BJ (cell line): ENCODE data around the gene COX8C. TPM values are rescaled to one million over a fixed set of nuclear protein-coding genes. Genes with fewer than 3 reads are reported as not detected.

Source experiments
- CTCF ChIA-PET: fragments of 350-600 bp; formaldehyde crosslinking; extraction: SDS; loops from one replicate; lab custom pipeline; 2021; ENCODE audit warnings: antibody characterized with exemption, inconsistent platforms; lab: Yijun Ruan, JAX
- POLR2A ChIA-PET: fragments of 300-600 bp; sonication (Branson Sonifier 250); formaldehyde crosslinking; extraction: SDS; loops from one replicate; lab custom pipeline; 2021; ENCODE audit warnings: antibody characterized with exemption; lab: Charles Lee
- DNase-seq: peaks from one replicate; pipeline ENCODE4 v3.0.0-alpha.2; 2011; ENCODE audit warnings: low read depth
- H3K27me3 ChIP-seq: 2 replicates; pipeline ENCODE4 v1.6.0; 2011; ENCODE audit warnings: low read length; ENCODE audit not compliant: control insufficient read depth, insufficient read depth
- H3K36me3 ChIP-seq: 2 replicates; pipeline ENCODE4 v1.5.1; 2011; ENCODE audit warnings: low read length; ENCODE audit not compliant: control insufficient read depth, insufficient read depth
- H3K4me3 ChIP-seq: 2 replicates; pipeline ENCODE4 v1.5.1; 2011; ENCODE audit warnings: low read depth, mild to moderate bottlenecking, control low read depth, low read length
- CTCF ChIP-seq: IDR thresholded peaks from 2 replicates; pipeline ENCODE4 v1.5.1; 2011; ENCODE audit warnings: low read depth, mild to moderate bottlenecking, control low read depth, inconsistent platforms, low read length, moderate library complexity; ENCODE audit not compliant: insufficient read depth
- polyA plus RNA-seq: library from polyadenylated mRNA; depleted of rRNA; stranded (reverse); fragments of >200 nt; gene quantifications from 2 replicates; pipeline ENCODE4 v1.2.3, GENCODE V29; 2011

COX8C gene
- polyA plus RNA-seq, 1 experiment, result not detected

- H3K4me3 ChIP-seq, result no peak overlapping the region
- CTCF ChIA-PET, result interaction anchor here (0.7 kb wide), 1 partner anchor 12 kb away, joined by 3 read pairs; no protein-coding TSS in a partner anchor
- no peak for TF ChIP-seq CTCF
- H3K27me3 ChIP-seq, result no peaks in the 10 kb centered on the region
- POLR2A ChIA-PET, result no interaction called here
- no peaks in the 10 kb centered on the region for H3K36me3 ChIP-seq
- no peak for DNase-seq
Measured at GRCh38 chr14:93302688-93303581, 44.0 kb upstream of the COX8C start.

GRCh38 chr14:93303659-93304058, 43.3 kb upstream of the COX8C start:
- H3K4me3 ChIP-seq, result no peak overlapping the region
- DNase-seq, result no peak
- no peak for TF ChIP-seq CTCF
- no peaks in the 10 kb centered on the region for H3K27me3 ChIP-seq
- ChIA-PET CTCF (no interaction called here), POLR2A (no interaction called here)
- no peaks in the 10 kb centered on the region for H3K36me3 ChIP-seq

- no peaks in the 10 kb centered on the region for H3K36me3 ChIP-seq
- CTCF ChIA-PET, result interaction anchor here (0.8 to 1.0 kb wide), 2 partner anchors 12 to 97 kb away, joined by 3 read pairs; no protein-coding TSS in a partner anchor
- DNase-seq, result peak; percentile 6
- no peak for TF ChIP-seq CTCF
- H3K4me3 ChIP-seq, result no peak overlapping the region
- no peaks in the 10 kb centered on the region for H3K27me3 ChIP-seq
- POLR2A ChIA-PET, result no interaction called here
Measured at GRCh38 chr14:93304771-93305170, 42.2 kb upstream of the COX8C start.

GRCh38 chr14:93305725-93306418, 41.1 kb upstream of the COX8C start:
- ChIA-PET POLR2A (no interaction called here), CTCF (interaction anchor here (1.0 kb wide), 1 partner anchor 11 kb away, joined by 3 read pairs; no protein-coding TSS in a partner anchor)
- DNase-seq, result no peak
- H3K4me3 ChIP-seq, result no peak overlapping the region
- no peak for TF ChIP-seq CTCF
- no peaks in the 10 kb centered on the region for H3K27me3 ChIP-seq
- H3K36me3 ChIP-seq, result no peaks in the 10 kb centered on the region

GRCh38 chr14:93306812-93307211, 40.2 kb upstream of the COX8C start:
- POLR2A ChIA-PET, result interaction anchor here (0.5 kb wide), 1 partner anchor 10 kb away, joined by 5 read pairs; no protein-coding TSS in a partner anchor
- TF ChIP-seq CTCF, result no peak
- Histone ChIP-seq H3K36me3 (no peaks in the 10 kb centered on the region), H3K4me3 (no peak overlapping the region), H3K27me3 (no peaks in the 10 kb centered on the region)
- CTCF ChIA-PET, result no interaction called here
- no peak for DNase-seq
